DMS53 treated with DMSO at 0.1 percent for 48 hours (cell line): ENCODE measurements around the gene SLC4A1AP.
"Not testable (repeated sequence)": the region's sequence is repeated elsewhere in the genome, so short reads cannot be mapped to it uniquely, and the experiment has no call there.

ENCODE experiments used
- DNase-seq: peaks from one replicate; lab custom pipeline; 2025; ENCODE audit not compliant: unreplicated experiment; lab: John Stamatoyannopoulos, UW

The SLC4A1AP gene

GRCh38 chr2:27647737-27648136 is 16.0 kb upstream of the SLC4A1AP start:
- no peak for DNase-seq

GRCh38 chr2:27651056-27651455 is 12.6 kb upstream of the SLC4A1AP start:
- DNase-seq, result no peak

- no peak for DNase-seq
These were observed 11.3 kb upstream of the SLC4A1AP start for GRCh38 chr2:27652341-27652740.

GRCh38 chr2:27652790-27653189 is 10.9 kb upstream of the SLC4A1AP start:
- DNase-seq, result no peak

- no peak for DNase-seq
These were observed 10.3 kb upstream of the SLC4A1AP start for GRCh38 chr2:27653397-27653796.

- no peak for DNase-seq
These were observed 8.3 kb upstream of the SLC4A1AP start for GRCh38 chr2:27655155-27655951.

GRCh38 chr2:27661371-27661770 is 2.3 kb upstream of the SLC4A1AP start:
- DNase-seq, result no peak

GRCh38 chr2:27664154-27664574 is 475 bp downstream of the SLC4A1AP start:
- no peak for DNase-seq

GRCh38 chr2:27664622-27665363 is 1.1 kb downstream of the SLC4A1AP start:
- DNase-seq, result no peak

GRCh38 chr2:27667446-27667845 is 3.8 kb downstream of the SLC4A1AP start:
- DNase-seq, result no peak

GRCh38 chr2:27671235-27671634 is 7.5 kb downstream of the SLC4A1AP start:
- DNase-seq, result no peak

GRCh38 chr2:27672723-27673486 is 9.2 kb downstream of the SLC4A1AP start:
- DNase-seq, result no peak

- DNase-seq, result no peak
These were observed 16.9 kb downstream of the SLC4A1AP start for GRCh38 chr2:27680571-27680970.

GRCh38 chr2:27681841-27682240 is 18.2 kb downstream of the SLC4A1AP start:
- DNase-seq, result no peak

- not testable (repeated sequence) for DNase-seq
These were observed 18.7 kb downstream of the SLC4A1AP start for GRCh38 chr2:27682334-27682771.

- DNase-seq, result peak; percentile 57
These were observed 19.8 kb downstream of the SLC4A1AP start for GRCh38 chr2:27683390-27684071.

- not testable (repeated sequence) for DNase-seq
These were observed 21.3 kb downstream of the SLC4A1AP start for GRCh38 chr2:27685006-27685405.

GRCh38 chr2:27685577-27685976 is 21.9 kb downstream of the SLC4A1AP start:
- DNase-seq, result no peak

- no peak for DNase-seq
These were observed 23.5 kb downstream of the SLC4A1AP start for GRCh38 chr2:27687232-27687631.

GRCh38 chr2:27689424-27689823 is 25.7 kb downstream of the SLC4A1AP start:
- peak; percentile 18 for DNase-seq

- peak; percentile 13 for DNase-seq
These were observed 26.4 kb downstream of the SLC4A1AP start for GRCh38 chr2:27690052-27690451.
